Activated T-cell treated with anti-CD3 and anti-CD28 coated beads for 48 hours (primary cell): ENCODE data around the gene FADS2.

Experiments
- DNase-seq: peaks from one replicate; pipeline ENCODE4 v3.0.0-alpha.2; 2020; ENCODE audit warnings: low read depth

Gene FADS2

DNA sequence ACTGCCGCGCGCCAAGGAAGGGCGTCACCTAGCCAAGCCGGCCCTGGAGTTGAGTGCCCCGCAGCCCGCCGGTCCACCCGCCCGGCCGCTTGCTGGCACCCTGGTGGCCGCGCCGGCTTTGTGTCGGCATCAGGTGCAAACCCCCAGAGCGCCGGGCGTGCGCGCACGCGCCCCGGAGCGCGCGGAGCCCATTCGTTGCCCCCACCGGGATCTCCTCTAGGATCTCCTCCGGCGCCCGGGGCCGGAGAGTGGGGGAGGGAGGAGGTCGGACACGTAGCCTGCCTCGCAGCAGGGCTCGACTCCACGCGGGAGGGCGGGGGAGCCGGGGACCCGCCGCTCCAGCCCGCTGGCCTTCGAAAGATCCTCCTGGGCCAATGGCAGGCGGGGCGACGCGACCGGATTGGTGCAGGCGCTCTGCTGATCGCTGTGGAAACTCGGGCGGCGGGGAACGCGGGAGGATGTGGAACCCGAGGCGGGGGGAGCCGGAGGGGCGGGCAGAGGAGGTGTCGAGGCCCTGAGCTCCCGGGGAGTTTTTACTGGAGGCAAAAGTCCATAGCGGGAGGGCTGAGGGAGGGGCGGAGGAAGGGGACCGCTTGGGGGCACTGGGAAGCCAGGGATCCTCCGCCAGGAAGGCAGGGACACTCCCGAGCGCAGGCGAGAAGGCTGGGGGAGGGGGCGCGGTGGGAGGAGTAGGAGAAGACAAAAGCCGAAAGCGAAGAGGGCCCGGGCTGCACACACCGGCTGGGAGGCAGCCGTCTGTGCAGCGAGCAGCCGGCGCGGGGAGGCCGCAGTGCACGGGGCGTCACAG is at the start of gene FADS2:
Gene FADS2 (plus strand): TSS at position 730 of the 808 bp plus-strand sequence. CDS start 91 bp downstream, outside the sequence.
- DNase-seq = peak; percentile 70

DNA sequence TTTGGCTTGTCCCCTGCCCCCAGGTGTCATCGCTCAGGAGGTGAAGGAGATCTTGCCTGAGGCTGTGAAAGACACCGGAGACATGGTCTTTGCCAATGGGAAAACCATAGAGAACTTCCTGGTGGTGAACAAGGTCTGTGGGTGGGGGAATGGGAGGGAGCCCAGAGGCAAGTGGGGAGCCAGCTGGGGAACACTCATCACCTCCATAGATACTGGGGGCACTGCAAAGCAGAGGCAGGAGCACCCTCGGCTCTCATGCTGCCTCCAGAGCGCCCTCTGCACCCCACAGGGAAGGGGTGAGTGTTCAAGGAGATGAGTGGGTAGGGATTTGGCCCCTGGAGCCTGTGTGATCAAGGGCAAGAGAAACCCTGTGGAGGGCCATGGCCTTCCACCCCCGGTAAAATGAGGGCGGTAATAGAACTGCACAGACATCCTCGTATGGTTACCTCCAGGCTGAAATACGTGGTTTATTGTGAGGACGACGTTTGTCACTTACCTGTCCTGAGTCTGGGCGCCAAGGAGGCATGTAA is 49.7 kb upstream of the FADS2 start:
- DNase-seq = no peak

DNA sequence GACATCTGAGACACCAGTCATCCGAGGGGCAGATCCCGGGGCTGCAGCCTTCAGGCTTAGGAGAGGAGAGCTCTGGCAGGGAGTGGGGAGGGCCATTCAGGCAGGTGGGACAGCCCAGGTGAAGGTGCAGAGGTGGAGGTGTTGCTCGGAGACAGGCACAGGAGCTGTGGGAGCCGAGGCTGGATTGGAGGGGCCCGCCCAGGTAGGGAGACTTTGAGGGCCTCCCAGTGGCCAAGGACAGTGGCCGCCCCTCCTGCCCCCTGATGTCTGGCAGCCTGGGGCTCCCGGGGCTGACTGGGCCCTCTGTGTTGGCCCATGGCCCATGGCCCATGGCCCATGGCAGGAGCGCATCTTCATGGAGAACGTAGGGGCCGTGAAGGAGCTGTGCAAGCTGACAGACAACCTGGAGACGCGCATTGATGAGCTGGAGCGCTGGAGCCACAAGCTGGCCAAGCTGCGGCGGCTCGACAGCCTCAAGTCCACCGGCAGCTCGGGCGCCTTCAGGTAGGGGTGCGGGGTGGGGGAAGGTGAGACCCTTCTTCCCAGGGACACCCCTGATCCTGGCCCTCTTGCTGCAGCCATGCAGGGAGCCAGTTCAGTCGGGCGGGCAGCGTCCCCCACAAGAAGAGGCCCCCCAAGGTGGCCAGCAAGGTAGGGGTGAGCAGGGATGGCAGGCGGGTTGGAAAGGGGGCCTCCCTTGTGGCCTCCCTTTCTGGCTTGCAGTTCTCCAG is 49.0 kb upstream of the FADS2 start:
- DNase-seq = no peak

DNA sequence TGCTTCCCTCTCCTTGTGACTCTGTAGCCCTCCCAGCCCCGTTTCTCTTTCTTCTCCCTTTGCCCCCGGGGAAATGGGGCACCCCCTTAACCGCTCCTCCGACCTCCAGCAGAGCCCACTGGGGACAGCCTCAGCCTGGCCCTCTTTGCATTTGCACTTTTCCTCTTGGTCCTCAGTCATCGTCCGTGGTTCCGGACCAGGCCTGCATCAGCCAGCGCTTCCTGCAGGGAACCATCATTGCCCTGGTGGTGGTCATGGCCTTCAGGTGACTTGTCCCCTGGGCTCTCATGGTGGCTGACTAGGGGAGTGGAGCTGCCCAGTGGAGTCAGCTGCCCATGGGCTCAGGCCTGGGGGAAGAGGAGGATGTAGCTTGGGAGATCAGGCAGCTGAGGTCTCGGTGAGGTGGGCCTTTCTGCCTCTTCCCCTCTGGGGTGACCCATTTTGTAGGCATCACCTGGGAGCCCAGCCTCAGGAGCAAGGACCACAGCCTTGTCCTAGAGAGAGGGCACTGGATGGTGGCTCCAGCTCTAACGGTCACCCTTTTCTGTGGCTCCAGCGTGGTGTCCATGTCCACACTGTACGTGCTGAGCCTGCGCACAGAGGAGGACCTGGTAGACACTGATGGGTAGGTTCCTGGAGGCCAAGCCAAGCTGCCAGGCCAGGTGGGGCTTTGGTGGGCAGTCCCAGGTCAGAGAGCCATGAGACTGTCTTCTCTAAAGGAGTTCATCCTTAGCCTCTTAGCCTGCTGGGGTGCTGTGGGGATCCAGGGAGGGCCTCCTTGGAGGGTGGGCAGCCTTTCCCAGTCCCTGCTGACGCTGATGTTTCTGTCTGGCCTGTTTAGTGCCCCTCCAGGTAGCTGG is 48.2 kb upstream of the FADS2 start:
- no peak for DNase-seq

DNA sequence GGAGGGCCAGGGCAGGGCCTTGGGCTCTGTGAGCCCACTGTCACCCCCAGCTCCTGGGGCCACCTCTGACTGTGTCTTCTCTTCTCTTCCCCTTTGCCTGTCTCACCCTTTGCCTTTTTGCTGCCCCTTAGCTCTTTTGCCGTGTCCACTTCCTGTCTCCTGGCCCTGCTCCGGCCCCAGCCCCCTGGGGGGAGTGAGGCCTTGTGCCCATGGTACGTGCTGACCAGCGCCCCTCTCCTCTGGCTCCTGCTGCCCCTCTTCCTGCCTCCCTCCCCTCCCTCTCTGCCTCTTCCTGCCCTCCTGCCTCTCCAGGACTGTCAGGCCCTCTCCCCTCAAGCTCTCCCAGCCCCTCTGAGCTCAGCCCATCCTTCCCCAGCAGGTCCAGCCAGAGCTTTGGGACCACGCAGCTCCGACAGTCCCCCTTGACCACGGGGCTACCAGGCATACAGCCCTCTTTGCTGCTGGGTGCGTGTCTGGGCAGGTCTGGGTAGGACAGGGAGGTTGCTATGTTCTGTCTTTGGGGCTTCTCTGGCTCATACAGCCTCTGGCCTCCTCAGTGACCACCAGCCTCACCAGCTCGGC is 47.4 kb upstream of the FADS2 start:
- no peak for DNase-seq

DNA sequence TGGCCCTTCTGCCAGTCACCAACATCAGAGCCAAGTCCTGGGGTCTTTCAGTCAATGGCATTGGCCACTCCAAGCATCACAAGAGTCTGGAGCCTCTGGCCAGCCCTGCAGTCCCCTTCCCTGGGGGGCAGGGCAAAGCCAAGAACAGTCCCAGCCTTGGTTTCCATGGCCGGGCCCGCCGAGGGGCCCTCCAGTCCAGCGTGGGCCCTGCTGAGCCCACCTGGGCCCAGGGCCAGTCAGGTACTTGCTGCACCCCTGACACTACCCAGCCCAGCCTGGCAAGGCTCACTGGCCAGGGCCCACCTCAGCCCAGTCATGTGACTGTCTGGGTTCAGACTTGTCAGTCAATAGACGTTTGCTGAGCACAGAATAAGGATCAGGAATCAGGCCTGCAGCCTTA is 46.5 kb upstream of the FADS2 start:
- DNase-seq = no peak

DNA sequence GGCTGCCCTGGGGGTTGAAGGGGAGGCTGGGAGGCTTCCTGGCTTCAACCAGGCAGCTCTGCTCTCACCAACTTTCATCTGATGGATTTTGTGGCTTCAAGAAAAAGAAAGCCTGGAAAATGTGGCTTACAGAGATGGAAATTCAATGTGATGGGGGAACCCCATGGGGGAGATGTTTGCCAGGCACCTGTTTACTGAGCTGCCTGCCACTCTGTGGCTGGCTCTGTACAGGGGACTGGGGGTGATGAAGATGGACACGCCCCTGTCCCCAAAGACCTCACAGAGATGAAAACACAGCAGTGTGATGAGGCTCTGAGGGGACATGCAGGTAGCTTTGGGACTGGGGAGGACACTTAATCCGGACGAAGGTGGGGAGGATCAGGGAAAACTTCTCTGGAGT is 45.8 kb upstream of the FADS2 start:
- DNase-seq = no peak

DNA sequence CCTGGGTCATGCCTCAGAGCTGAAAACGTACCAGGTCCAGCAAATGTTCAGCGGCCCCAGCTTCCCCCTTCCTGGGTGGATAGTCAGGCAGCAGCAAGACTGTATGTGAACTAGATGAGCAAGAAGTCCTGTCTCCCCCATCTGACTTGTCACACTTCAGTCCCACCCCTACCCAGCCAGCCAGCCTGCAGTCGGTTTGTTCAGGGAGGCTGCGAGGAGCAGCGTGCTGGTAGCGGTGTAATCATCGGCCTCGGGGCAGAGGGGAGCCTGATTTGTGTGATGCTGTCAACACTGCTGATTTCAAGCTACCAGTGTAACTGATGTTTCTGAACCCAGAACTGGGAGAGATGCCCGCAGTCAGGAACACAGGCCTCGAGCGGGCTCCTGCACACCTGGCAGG is 45.3 kb upstream of the FADS2 start:
- DNase-seq = no peak

DNA sequence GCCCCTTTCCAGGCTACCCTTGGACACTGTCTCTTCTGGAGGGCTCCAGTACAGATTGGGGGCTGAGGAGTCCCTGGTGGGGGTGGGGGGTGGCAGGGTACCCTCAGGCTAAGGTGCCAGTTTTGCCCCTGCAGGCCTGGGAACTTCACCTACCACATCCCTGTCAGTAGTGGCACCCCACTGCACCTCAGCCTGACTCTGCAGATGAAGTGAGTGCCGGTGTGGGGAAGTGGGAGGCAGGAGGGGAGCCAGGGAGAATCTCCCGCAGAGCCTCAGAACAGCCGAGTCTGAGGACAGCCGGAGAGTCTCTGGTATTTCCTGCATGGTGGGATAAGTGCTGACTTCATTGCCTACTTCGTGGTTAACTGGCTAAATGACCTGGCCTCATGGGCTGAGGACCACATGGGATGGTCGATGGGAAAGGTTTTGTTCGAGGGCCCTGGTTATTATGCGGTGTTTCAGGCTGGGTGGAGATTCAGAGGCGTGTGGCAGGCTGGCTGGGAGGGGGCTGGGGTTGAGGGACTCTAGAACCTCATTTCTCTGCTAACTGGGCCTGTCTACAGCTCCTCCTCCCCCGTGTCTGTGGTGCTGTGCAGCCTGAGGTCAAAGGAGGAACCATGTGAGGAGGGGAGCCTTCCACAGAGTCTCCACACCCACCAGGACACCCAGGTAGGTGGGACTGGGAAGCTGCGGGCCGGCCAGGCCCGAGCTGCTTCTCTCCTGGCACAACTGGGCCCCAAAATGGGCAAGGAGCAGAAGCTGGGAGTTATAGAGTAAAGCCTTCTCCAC is 44.2 kb upstream of the FADS2 start:
- no peak for DNase-seq

DNA sequence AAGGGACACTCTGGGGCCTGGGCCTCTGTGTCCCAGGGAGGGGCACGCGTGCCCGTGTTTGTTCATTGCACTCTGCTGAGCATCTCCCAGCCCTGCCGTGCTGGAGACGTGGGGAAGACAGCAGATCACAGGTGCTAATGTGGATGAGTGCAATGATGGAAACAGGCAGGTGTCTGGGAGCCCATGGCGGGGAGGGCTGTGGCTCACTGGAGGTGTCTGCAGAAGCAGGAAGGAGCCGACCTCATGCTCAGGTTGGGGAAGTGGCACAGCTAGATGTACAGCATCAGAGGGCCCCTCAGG is 43.6 kb upstream of the FADS2 start:
- DNase-seq = no peak

DNA sequence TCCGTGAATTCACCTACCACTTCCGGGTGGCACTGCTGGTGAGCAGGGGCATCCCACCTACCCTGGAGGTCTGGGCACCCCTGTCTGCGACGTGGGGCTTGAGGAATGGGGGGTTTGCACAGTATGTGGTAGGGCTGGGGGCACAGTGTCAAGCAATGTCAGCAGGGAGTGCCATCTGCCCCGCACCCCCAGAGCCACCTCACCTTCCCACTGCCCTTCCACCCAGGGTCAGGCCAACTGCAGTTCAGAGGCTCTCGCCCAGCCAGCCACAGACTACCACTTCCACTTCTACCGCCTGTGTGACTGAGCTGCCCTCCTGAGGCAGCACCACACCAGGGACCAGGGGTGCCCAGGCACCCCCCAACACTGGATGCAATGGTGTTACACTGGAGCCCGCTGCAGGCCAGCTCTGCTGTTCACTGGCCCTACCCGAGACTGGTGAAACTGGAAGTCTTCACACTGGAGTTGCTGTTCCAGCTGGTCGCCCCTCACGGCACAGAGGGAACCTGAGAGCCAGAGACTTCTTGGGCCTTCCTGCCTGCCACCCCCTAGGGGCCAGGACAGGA is 42.2 kb upstream of the FADS2 start:
- DNase-seq = no peak

DNA sequence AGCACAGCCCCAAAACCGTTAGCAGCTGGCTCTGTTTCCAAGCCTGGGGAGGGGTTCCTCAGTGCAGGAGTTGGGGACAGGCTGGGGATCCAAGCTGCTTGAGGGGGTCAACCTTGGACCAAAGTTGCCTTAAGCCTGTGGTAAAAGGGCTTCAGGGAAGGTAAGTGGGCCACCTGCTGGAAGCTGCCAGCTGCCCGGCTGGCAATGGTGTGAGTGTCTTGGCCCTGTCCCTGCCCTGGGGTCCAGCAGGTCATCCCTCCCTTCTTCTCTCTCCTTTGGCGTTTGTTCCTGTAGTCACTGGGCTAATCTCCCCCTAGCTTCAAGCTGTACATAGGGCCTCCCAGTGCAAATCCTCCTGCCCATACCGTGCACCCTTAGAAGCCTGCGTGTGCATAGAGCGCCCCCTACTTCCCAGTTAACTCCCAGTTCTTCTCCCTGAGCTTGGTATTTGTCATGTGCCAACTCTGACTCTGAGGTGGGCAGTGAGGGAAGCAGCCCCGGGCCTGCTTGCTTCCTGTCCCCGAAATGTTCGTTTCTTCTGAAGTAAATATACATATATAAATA is 40.1 kb upstream of the FADS2 start:
- no peak for DNase-seq

DNA sequence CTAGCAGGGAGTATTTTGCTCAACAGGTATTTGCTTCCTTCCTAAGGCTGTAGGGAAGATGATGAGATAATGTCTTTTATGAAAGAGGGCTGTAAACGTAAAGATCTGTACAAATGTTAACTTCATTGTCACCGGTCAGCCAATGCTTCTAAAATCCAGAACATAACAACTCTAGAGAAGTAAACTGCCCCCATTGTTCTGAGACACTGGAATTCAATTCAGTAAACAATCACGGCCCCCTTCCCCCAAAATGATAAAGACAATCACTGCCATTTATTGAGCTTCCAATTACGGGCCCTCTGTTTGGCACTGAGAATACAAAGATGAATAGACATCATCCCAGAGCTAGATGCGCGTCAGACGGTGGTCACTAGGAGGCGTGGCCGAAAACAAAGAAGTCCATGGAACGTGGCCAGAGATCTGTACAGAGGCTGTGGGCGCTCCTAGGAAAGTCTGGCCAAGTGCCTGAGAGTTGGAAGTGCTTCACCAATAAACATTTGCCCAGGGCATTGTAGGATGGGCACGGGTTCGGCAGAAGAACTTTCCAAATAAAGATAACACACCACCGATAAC is 36.3 kb upstream of the FADS2 start:
- DNase-seq = peak; percentile 38

DNA sequence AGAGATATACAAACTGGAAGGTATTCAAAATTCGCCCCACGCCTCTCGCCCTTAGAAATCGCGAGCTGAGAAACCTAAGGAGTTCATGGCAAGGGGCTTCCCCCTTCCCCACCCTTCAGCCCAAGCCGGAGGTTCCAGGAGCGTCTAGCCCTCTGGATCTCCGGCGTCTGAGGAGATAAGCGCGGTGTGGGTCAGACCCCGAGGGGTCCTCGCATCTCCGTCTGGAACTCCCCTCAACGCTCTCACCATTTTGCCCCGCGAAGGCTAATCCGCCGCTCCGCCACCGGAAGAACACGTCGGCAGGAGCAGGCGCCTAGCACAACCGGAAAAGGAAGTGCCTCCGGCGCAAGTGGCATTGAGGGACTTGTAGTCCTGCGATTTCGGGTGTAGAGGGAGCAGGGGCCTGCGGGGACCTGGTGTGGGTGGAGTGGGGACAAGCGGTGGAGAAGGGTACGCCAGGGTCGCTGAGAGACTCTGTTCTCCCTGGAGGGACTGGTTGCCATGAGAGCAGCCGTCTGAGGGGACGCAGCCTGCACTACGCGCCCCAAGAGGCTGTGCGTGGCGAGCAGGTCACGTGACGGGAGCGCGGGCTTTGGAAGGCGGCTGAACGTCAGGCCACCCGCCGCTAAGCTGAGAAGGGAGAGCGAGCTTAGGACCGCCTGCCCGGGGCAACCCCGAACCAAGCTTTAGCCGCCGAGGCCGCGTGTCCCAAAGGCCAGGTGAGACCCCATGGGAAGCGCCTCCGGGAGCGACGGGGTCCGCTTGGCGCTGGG is 35.6 kb upstream of the FADS2 start, which contains the start of the genes FEN1 and TMEM258:
Gene FEN1 (plus strand): TSS at position 602 of the 773 bp plus-strand sequence. CDS start 2,451 bp downstream, outside the sequence.
Gene TMEM258 (minus strand): TSS at position 290 of the 773 bp plus-strand sequence. CDS start 41 bp downstream, at position 249.
- peak; percentile 84 for DNase-seq

DNA sequence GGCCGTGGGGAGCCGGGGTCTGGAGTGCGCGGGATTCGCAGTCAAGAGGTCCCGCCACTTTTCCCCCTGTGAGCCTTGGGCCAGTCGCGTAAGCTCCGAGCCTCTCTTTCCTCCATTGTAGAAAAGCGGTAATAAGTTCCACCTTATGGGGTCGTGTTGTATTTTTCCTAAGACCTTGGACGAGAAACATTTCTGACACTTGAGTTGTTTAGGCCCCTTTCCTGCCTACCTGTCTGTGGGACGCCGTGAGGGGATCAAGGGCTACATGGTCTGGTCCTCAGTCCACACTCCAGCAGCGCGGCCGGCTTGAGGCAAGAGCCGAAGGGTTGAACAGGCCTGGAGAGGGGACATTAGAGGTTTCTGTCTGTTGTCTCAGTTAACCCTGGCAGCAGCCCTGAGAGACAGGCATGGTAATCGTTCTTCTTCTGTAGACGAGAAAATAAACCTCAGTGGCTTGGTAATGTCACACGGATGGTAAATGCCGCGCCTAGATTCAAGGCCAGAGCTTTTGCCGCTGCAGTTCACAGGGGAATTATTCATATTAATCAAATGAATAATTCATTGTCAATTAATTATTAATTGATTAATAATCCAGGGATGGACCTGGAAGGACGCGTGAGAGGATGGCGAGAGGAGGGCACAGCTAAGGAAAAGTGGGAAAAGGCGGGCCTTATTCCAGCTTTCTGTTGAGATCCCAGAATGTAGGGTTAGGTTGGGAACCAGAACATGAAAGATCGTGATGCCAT is 34.8 kb upstream of the FADS2 start:
- no peak for DNase-seq

DNA sequence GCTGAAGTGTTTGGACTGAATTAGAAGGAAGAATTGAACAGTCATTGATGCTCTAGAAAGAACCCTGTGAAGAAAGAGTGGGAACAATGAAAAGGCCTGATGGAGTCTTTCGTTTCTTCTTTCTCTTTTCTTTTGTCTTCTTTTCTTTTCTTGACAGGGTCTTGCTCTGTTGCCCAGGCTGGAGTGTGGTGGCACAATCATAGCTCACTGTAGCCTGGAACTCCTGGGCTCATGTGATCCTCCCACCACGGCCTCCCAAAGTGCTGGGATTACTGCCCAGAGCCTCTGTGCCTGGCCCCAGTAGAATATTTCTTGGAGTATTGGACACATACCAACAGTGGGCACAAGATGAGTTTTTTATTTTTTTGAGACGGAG is 34.3 kb upstream of the FADS2 start:
- no peak for DNase-seq

DNA sequence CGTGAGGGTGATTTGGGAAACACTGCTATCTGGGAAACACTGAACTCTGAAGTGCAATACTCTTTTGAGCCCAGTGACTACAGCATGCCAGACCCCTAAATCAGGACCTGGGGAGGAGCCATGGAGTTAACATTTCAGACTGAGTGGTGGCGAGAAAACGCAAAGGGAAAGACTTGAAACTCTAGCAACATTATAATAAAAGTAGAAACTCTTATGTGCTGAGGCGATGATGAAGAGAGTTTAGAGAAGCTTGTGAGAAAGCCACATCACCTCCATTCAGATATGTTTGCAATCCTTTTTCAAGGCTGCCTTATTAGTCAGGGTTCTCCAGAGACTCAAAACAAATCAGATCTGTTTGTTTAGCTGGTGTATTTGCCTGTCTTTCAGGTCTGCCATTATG is 33.5 kb upstream of the FADS2 start:
- no peak for DNase-seq

DNA sequence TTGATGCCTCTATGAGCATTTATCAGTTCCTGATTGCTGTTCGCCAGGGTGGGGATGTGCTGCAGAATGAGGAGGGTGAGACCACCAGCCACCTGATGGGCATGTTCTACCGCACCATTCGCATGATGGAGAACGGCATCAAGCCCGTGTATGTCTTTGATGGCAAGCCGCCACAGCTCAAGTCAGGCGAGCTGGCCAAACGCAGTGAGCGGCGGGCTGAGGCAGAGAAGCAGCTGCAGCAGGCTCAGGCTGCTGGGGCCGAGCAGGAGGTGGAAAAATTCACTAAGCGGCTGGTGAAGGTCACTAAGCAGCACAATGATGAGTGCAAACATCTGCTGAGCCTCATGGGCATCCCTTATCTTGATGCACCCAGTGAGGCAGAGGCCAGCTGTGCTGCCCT is 32.6 kb upstream of the FADS2 start:
- DNase-seq = no peak
